Small intestine (tissue), 7 donors: ENCODE measurements around the gene LAMA3. TPM values are rescaled to one million over a fixed set of nuclear protein-coding genes. Genes with fewer than 3 reads are reported as not detected.

Experiments
- DNase-seq, 2 donors: peaks; one replicate each; pipeline versions ENCODE4 v3.0.0 to v3.0.0-alpha.2; 2013
- FAIRE-seq: peaks from 2 replicates; lab custom pipeline; 2012; peaks lifted over from hg19 to GRCh38; lab: Jason Lieb, UNC
- H3K27ac ChIP-seq, 3 donors: one replicate each; pipeline ENCODE4 v1.5.1; 2013; ENCODE audit warnings: low read length in 2 of 3, mild to moderate bottlenecking in 2 of 3, control low read depth in 1 of 3, inconsistent platforms in 1 of 3, low read depth in 1 of 3, moderate library complexity in 1 of 3
- H3K27me3 ChIP-seq, 3 donors: one replicate each; pipeline ENCODE4 v1.6.1; 2013; ENCODE audit warnings: low read length in 3 of 3, inconsistent platforms in 1 of 3; ENCODE audit not compliant: control insufficient read depth in 3 of 3, insufficient read depth in 3 of 3
- H3K36me3 ChIP-seq, 3 donors: one replicate each; pipeline ENCODE4 v1.6.1; 2013; ENCODE audit warnings: low read length in 3 of 3, inconsistent platforms in 1 of 3, low read depth in 1 of 3, mild to moderate bottlenecking in 1 of 3, moderate library complexity in 1 of 3; ENCODE audit not compliant: control insufficient read depth in 3 of 3, insufficient read depth in 2 of 3
- H3K4me1 ChIP-seq, 3 donors: one replicate each; pipeline ENCODE4 v1.6.1; 2013; ENCODE audit warnings: low read length in 2 of 3, inconsistent platforms in 1 of 3, low read depth in 1 of 3, mild to moderate bottlenecking in 1 of 3, moderate library complexity in 1 of 3; ENCODE audit not compliant: control insufficient read depth in 3 of 3, insufficient read depth in 2 of 3
- H3K4me3 ChIP-seq, 3 donors: one replicate each; pipeline ENCODE4 v1.5.1; 2013; ENCODE audit warnings: low read length in 3 of 3, control low read depth in 1 of 3, inconsistent platforms in 1 of 3, low read depth in 1 of 3, mild to moderate bottlenecking in 1 of 3, moderate library complexity in 1 of 3
- H3K9me3 ChIP-seq, 2 donors: one replicate each; pipeline ENCODE4 v1.6.1; 2013; ENCODE audit warnings: low read depth in 1 of 2, low read length in 1 of 2; ENCODE audit not compliant: control insufficient read depth in 2 of 2, insufficient read depth in 1 of 2
- WGBS, 3 donors: extraction: QIAGEN DNeasy Blood & Tissue Kit; methylation state at CpG; one replicate each; pipeline ENCODE4 v1.1.7; 2013; 5-methylcytosine and 5-hydroxymethylcytosine counted together
- polyA plus RNA-seq, 4 donors: library from polyadenylated mRNA; stranded (reverse) in 3 of 4; unstranded in 1 of 4; fragments of 200-250 nt in 3 of 4; fragments of 120-200 nt in 1 of 4; gene quantifications; one replicate each; pipeline versions ENCODE4 v1.2.1 to v1.2.3, GENCODE V29; 2013
- donor health status: healthy with polysubstance abuse.
- donor health status: control.
- donor health status: control.
- donor health status: Bipolar disorder and iron deficiency.
- donor health status: healthy.

Gene LAMA3
- polyA plus RNA-seq, 4 donors, result 9.7 to 67.4 (median 22.0) TPM

DNA sequence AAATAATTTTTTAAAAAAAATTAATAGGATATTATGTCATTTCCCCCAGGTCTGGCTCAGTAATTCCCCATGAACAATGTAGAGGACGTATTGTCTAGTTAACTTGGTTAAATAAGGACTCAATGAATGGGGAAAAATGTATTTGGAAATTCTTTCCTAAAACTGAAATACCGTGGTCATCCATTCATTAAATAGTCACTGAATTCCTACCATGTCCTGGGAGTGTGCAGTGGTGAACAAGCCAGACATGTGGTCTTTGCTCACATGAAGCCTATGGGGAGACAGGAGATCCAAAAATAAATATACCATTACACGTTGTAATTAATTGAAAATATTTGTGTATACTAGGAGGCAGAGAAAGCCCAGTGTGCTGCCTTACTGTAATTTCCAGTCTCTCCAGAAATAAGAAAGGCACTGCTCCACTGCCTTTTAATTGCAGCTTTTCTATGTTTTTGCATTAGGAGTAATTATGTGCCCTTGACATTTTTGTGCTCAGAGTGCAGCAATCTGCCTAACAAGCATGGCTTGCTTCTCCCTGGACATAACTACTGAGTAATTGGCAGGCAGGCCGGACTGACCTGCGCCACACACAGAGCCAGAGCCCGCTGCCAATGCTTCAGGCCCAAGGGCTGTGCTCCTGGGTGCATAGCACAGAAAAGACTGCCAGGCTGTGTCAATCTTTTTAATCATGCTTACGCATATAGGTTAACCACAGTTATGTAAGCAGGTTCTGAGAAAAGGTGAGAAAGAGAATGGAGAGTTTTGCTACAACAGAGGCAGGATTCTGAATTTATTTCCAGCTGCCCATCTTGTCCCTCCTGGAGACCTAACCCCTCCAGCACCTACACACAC lies 303.1 kb downstream of the LAMA3 start:
- 69 to 81% (median 74%) methylated on average over 7 of the region's 7 CpGs for WGBS, 3 donors
- Histone ChIP-seq H3K9me3 (no peaks in the 10 kb centered on the region), H3K4me1 (no peaks in the 10 kb centered on the region), H3K27ac (peak overlapping the region in 2 of 3 donors; percentile 25 to 82), H3K4me3 (no peak overlapping the region), H3K27me3 (no peaks in the 10 kb centered on the region), H3K36me3 (no peaks in the 10 kb centered on the region)
- DNase-seq (peak in 1 of 2 donors; percentile 53), FAIRE-seq (no peak)

DNA sequence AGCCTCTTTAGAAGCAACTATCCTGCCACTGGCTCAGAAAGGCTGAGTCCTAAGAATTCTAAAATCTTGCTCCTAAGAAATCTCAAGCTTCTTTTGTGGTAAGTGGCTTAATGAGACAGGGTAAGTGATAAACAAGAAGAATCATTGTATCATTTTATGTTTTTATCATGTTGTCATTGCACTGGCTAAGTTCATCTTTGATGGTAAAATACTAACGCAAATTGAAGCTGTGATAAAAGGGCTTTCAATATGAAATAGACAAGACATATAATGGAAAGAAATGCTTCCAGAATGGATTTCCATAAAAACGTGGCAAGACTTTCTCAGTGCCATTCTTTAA lies 303.7 kb downstream of the LAMA3 start:
- H3K27me3 ChIP-seq, result no peaks in the 10 kb centered on the region
- H3K9me3 ChIP-seq, result no peaks in the 10 kb centered on the region
- peak overlapping the region in 2 of 3 donors; percentile 25 to 82 for H3K27ac ChIP-seq
- H3K4me1 ChIP-seq, result no peaks in the 10 kb centered on the region
- no peaks in the 10 kb centered on the region for H3K36me3 ChIP-seq
- FAIRE-seq (no peak), DNase-seq (no peak)
- no peak overlapping the region for H3K4me3 ChIP-seq
- 67 to 80% (median 72%) methylated on average over 2 of the region's 2 CpGs for WGBS, 3 donors

DNA sequence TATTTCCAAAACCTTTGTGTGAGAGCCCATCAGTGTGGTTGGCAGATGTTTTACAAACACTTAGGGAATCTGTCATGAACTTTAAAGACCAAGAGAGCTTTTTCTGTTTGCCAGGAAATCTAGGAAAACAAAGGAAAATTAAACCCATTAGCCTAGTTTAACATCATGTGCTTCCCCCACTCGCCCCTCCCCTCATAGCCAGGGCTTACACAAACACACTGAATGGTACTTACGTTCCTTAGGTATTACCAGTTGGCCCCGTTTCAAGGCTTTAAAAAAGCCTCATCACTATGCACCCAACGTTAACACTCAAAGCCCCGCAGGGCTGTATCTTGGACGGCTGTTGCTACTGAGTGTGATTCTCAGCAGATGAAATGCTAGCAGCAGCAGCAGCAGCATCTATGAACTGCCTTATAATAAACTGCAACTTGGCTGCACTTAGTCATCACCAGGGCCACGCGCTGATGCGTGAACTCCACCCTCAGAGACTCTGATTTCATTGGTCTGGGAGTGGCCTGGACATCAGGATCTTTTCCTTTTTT lies 305.2 kb downstream of the LAMA3 start:
- Histone ChIP-seq H3K27ac (peak overlapping the region in 1 of 3 donors; percentile 37), H3K9me3 (no peaks in the 10 kb centered on the region), H3K4me1 (no peaks in the 10 kb centered on the region), H3K27me3 (no peaks in the 10 kb centered on the region), H3K4me3 (no peak overlapping the region), H3K36me3 (no peaks in the 10 kb centered on the region)
- FAIRE-seq, result no peak
- 6 to 26% (median 12%) methylated on average over 9 of the region's 9 CpGs for WGBS, 3 donors
- DNase-seq, result peak; percentile 32 to 43

DNA sequence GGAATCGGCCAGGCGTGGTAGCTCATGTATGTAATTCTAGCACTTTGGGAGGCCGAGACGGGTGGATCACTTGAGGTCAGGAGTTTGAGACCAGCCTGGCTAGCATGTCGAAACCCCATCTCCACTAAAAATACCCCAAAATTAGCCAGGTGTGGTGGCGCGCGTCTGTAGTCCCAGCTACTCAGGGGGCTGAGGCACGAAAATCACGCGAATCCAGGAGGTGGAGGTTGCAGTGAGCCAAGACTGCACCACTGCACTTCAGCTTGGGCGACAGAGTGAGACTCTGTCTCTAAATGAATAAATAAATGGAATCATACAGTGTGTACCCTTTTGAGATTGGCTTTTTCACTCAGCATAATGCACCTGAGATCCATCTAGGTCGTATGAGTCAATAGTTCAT lies 305.9 kb downstream of the LAMA3 start:
- no peaks in the 10 kb centered on the region for H3K9me3 ChIP-seq
- H3K27ac ChIP-seq, result no peak overlapping the region
- no peak overlapping the region for H3K4me3 ChIP-seq
- no peaks in the 10 kb centered on the region for H3K4me1 ChIP-seq
- DNase-seq (no peak), FAIRE-seq (no peak)
- no peaks in the 10 kb centered on the region for H3K36me3 ChIP-seq
- WGBS, 3 donors, result 91 to 93% (median 93%) methylated on average over 13 of the region's 13 CpGs
- H3K27me3 ChIP-seq, result no peaks in the 10 kb centered on the region

DNA sequence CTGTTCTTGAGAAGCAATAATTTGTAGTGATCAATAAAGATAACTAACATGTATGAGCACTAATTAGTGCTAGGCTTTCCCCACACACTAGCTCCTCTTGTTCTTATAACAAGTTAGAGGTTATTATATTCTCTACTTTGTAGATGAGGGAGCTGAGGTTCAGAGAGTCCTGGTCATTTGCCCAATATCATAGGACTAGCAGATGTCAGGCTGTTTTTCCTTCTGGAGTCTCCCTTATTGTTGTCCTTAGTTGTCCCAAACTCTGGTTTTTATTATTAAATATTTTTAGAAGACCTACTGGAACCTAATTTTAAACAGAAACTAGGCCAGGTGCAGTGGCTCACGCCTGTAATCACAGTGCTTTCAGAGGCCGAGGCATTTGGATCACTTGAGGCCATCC lies 308.8 kb downstream of the LAMA3 start:
- no peak overlapping the region for H3K27ac ChIP-seq
- no peak for FAIRE-seq

DNA sequence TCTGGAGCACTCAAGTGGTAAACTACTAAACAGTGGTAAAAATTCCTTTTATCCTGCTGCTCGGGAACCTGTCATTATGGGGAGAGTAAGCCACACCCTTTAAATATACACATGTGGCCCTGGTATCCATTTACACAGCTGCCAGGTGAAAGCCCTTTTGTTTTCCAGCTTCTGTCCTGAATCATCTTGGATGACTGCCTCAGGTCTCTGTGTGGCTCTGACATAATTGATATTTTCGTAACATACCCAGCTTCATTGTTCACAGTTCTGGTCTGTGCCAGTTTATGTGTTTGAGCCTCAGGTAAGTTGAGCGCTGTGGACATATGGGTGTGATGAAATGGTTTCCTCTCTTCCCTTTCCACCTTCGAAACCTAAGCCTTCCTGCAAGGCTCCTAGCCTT lies 309.6 kb downstream of the LAMA3 start:
- Histone ChIP-seq H3K4me3 (no peak overlapping the region), H3K27ac (peak overlapping the region in 2 of 3 donors; percentile 25 to 63), H3K27me3 (no peaks in the 10 kb centered on the region), H3K4me1 (peaks cover 0 to 5% (median 0%) of the 10 kb centered on the region in 3 donors), H3K9me3 (no peaks in the 10 kb centered on the region), H3K36me3 (no peaks in the 10 kb centered on the region)
- peak; percentile 50 to 52 for DNase-seq
- WGBS, 3 donors, result 28 to 44% (median 32%) methylated on average over 4 of the region's 4 CpGs
- FAIRE-seq, result no peak

More for the DNA sequence above, 308.8 kb downstream of the LAMA3 start:
- Histone ChIP-seq H3K4me3 (no peak overlapping the region), H3K4me1 (peaks cover 0 to 3% (median 0%) of the 10 kb centered on the region in 3 donors), H3K9me3 (no peaks in the 10 kb centered on the region), H3K36me3 (no peaks in the 10 kb centered on the region), H3K27me3 (no peaks in the 10 kb centered on the region)
- WGBS, 3 donors, result 71 to 77% (median 71%) methylated on average over 2 of the region's 2 CpGs
- DNase-seq, result no peak

DNA sequence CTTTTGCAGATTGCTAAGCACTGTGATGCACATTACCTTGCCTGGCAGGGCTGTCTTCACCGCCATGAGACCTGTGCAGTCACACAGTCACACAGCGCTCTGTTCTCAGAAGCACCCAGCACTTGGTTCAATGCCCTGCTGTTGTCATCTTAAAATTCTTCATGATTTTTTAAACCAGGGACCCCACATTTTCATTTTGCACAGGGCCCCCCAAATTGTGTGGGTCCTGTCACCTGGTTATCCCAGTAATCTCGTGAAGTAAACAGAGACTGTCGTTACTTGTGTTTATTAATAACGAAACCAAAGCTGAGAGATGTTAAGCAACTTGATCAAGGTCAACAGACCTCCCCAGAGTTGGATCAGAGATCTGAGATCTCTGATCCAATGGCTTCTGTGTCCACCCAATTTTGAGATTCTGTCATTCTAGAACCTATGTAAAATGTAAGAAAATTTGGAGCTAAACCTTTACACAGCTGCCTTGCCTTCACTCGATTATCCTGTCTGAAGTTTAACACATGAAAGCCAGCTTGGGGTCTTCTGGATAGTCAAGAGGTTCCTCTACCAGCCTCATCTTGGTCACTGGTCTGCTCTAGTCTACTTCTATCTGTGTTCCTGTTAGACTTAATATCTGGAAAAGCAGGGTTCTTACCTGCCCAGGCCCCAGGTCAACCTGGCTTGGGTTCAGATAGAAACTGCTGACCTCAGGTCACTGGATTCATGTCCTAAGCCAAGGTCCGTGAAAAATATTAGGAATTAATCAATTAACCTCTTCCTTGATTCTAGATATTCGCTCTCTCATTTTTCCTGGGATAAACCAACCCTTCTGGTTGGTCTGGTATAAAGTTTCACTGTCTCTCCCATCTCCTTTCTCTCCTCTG lies 311.6 kb downstream of the LAMA3 start:
- no peak for DNase-seq
- Histone ChIP-seq H3K27me3 (no peaks in the 10 kb centered on the region), H3K4me3 (no peak overlapping the region), H3K36me3 (no peaks in the 10 kb centered on the region), H3K27ac (peak overlapping the region in 2 of 3 donors; percentile 45 to 80), H3K9me3 (no peaks in the 10 kb centered on the region), H3K4me1 (peaks cover 0 to 7% (median 0%) of the 10 kb centered on the region in 3 donors)
- FAIRE-seq, result no peak
- WGBS, 3 donors, result 62 to 76% (median 66%) methylated on average over 8 of the region's 8 CpGs

DNA sequence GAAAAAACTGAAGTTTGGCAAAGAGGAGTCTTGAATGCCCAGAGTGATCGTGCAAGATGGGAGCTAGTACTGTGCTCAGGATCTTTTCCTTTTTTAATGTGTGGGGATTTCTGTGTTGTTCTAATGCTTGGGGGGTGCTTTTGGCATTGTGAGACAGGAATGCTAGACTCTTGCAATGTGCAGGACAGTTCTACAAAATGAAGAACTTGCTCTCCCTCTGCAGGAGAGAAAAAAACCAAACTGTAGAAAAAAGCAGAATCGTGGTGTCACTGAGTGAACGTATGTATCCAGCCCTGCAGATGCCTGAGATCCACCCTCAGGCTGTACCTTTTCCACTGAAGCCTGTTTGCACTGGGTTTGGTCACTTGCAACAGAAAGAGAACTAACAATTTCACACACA lies 313.2 kb downstream of the LAMA3 start:
- DNase-seq (no peak), FAIRE-seq (no peak)
- no peaks in the 10 kb centered on the region for H3K36me3 ChIP-seq
- H3K9me3 ChIP-seq, result no peaks in the 10 kb centered on the region
- H3K27me3 ChIP-seq, result no peaks in the 10 kb centered on the region
- 71 to 84% (median 80%) methylated on average over 3 of the region's 3 CpGs for whole genome bisulfite sequencing, 3 donors
- H3K27ac ChIP-seq, result no peak overlapping the region
- peaks cover 0 to 7% (median 0%) of the 10 kb centered on the region in 3 donors for H3K4me1 ChIP-seq
- no peak overlapping the region for H3K4me3 ChIP-seq
